ENCODE measurements around the gene PDK3. TPM values are rescaled to one million over a fixed set of nuclear protein-coding genes. Genes with fewer than 3 reads are reported as not detected.

Gene PDK3
- polyA plus RNA-seq, 1 donor from 2014 or later: 2.1 TPM

- no peaks in the 10 kb centered on the region for H3K27me3 ChIP-seq (ENCODE audit: insufficient read depth, low read depth, low read length)
Measured at GRCh38 chrX:24435060-24435459, 30.0 kb upstream of the PDK3 start.

GRCh38 chrX:24443918-24444317 is 21.2 kb upstream of the PDK3 start:
- H3K4me2 ChIP-seq (ENCODE audit: low read length): no peak overlapping the region
- no peaks in the 10 kb centered on the region for H3K27me3 ChIP-seq (ENCODE audit: insufficient read depth, low read depth, low read length)
- no peaks in the 10 kb centered on the region for H3K36me3 ChIP-seq (ENCODE audit: insufficient read depth, low read length)
- H3K79me2 ChIP-seq (replicated peaks; ENCODE audit: insufficient read depth, low read length): no peaks in the 10 kb centered on the region
- H3K9me3 ChIP-seq (ENCODE audit: low read length): no peaks in the 10 kb centered on the region
- H3K4me3 ChIP-seq (ENCODE audit: low read length): no peak overlapping the region
- no peaks in the 10 kb centered on the region for H3K9me2 ChIP-seq (ENCODE audit: insufficient read depth, low read length)
- H3F3A ChIP-seq (ENCODE audit: insufficient read depth, low read length, poor library complexity, severe bottlenecking): no peaks in the 10 kb centered on the region
- no peaks in the 10 kb centered on the region for H4K20me1 ChIP-seq (ENCODE audit: insufficient read depth)
- TF ChIP-seq SMC3 (conservative IDR thresholded peaks at IDR 0.05; ENCODE audit: poor library complexity): no peak
- TF ChIP-seq MXI1 (conservative IDR thresholded peaks at IDR 0.05; ENCODE audit: poor library complexity, severe bottlenecking): no peak
- no peak for TF ChIP-seq REST (IDR thresholded peaks at IDR 0.05; ENCODE audit: borderline replicate concordance)
- TF ChIP-seq POLR2AphosphoS5 (IDR thresholded peaks at IDR 0.05): no peak
- no peak for TF ChIP-seq TAF1 (IDR thresholded peaks at IDR 0.05; ENCODE audit: low read depth)
- no peak for TF ChIP-seq EP300 (conservative IDR thresholded peaks at IDR 0.05; ENCODE audit: poor library complexity, severe bottlenecking)
- no peak overlapping the region for H3K9ac ChIP-seq (ENCODE audit: low read length)
- H3K27ac ChIP-seq (ENCODE audit: low read length): no peak overlapping the region
- H2AFZ ChIP-seq (ENCODE audit: low read depth, low read length): no peak overlapping the region

More at GRCh38 chrX:24435060-24435459, 30.0 kb upstream of the PDK3 start:
- no peaks in the 10 kb centered on the region for H3K9me3 ChIP-seq (ENCODE audit: low read length)
- no peak overlapping the region for H3K4me2 ChIP-seq (ENCODE audit: low read length)
- H3K4me3 ChIP-seq (ENCODE audit: low read length): no peak overlapping the region
- H3K9ac ChIP-seq (ENCODE audit: low read length): no peak overlapping the region
- no peaks in the 10 kb centered on the region for H3K9me2 ChIP-seq (ENCODE audit: insufficient read depth, low read length)
- H4K20me1 ChIP-seq (ENCODE audit: insufficient read depth): no peaks in the 10 kb centered on the region
- H3K36me3 ChIP-seq (ENCODE audit: insufficient read depth, low read length): no peaks in the 10 kb centered on the region
- TF ChIP-seq CTCF (IDR thresholded peaks at IDR 0.05; ENCODE audit: poor library complexity, severe bottlenecking) (no peak), MXI1 (conservative IDR thresholded peaks at IDR 0.05; ENCODE audit: poor library complexity, severe bottlenecking) (no peak), EP300 (conservative IDR thresholded peaks at IDR 0.05; ENCODE audit: poor library complexity, severe bottlenecking) (no peak), RAD21 (conservative IDR thresholded peaks at IDR 0.05) (no peak), REST (IDR thresholded peaks at IDR 0.05; ENCODE audit: borderline replicate concordance) (no peak), EZH2 (IDR thresholded peaks at IDR 0.05; ENCODE audit: borderline replicate concordance, insufficient read depth, low read length, poor library complexity, severe bottlenecking) (no peak), TAF1 (IDR thresholded peaks at IDR 0.05; ENCODE audit: low read depth) (no peak), SMC3 (conservative IDR thresholded peaks at IDR 0.05; ENCODE audit: poor library complexity) (no peak), POLR2AphosphoS5 (IDR thresholded peaks at IDR 0.05) (no peak)
- H2AFZ ChIP-seq (ENCODE audit: low read depth, low read length): no peak overlapping the region
- no peaks in the 10 kb centered on the region for H3F3A ChIP-seq (ENCODE audit: insufficient read depth, low read length, poor library complexity, severe bottlenecking)
- no peaks in the 10 kb centered on the region for H3K79me2 ChIP-seq (replicated peaks; ENCODE audit: insufficient read depth, low read length)
- no peak overlapping the region for H3K27ac ChIP-seq (ENCODE audit: low read length)
